ENCODE results near the gene OAS2.

The OAS2 gene

DNA sequence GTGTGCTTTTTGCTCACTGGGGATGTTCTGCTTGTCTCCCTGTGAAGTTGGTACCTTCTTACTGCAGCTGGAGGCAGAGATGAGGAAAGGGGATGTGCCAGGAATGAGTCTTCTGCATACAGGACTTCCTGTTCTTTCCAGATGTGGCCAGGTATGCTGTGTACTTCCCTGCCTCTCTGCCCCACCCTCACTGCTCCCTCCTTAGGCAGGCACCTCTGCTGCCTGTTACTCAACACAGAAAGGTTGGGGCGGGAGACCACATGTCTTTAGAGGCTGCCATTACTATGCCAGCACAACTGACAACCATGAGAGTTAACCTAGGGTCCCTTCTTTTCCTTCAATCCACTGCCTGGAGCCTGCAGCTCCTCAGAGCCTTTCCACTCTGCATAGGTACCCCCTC, 42.1 kb upstream of the OAS2 start:
- H3K4me3 ChIP-seq (ENCODE audit: low read length) = no peak overlapping the region
- TF ChIP-seq, protein P1, sequence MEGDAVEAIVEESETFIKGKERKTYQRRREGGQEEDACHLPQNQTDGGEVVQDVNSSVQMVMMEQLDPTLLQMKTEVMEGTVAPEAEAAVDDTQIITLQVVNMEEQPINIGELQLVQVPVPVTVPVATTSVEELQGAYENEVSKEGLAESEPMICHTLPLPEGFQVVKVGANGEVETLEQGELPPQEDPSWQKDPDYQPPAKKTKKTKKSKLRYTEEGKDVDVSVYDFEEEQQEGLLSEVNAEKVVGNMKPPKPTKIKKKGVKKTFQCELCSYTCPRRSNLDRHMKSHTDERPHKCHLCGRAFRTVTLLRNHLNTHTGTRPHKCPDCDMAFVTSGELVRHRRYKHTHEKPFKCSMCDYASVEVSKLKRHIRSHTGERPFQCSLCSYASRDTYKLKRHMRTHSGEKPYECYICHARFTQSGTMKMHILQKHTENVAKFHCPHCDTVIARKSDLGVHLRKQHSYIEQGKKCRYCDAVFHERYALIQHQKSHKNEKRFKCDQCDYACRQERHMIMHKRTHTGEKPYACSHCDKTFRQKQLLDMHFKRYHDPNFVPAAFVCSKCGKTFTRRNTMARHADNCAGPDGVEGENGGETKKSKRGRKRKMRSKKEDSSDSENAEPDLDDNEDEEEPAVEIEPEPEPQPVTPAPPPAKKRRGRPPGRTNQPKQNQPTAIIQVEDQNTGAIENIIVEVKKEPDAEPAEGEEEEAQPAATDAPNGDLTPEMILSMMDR (IDR thresholded peaks at IDR 0.05; ENCODE audit: insufficient read depth, low read depth, low read length, missing control alignments) = no peak
- peak; percentile 92 for DNase-seq (ENCODE audit: low read depth)

DNA sequence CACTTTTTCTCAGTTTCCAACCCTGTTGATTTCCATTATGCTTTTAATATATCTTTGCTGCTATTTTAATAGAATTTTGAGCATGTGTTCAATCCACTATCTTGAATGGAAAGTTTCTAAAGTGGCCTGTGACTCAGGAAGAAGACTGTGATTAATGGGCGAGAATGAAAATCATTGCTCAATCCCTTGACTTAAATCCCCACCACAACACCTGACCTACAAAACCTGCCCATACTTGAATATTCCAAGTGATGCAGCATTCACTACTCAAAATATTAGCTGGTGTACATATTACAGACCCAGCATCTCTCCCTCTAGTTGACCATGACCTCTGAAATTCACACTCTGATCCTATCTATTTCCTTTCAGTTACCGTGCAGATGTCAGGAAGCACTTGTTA, 41.4 kb upstream of the OAS2 start:
- peak; percentile 98 for DNase-seq (ENCODE audit: low read depth)
- TF ChIP-seq, protein P1 (IDR thresholded peaks at IDR 0.05; ENCODE audit: insufficient read depth, low read depth, low read length, missing control alignments) = no peak
- H3K4me3 ChIP-seq (ENCODE audit: low read length) = no peak overlapping the region

DNA sequence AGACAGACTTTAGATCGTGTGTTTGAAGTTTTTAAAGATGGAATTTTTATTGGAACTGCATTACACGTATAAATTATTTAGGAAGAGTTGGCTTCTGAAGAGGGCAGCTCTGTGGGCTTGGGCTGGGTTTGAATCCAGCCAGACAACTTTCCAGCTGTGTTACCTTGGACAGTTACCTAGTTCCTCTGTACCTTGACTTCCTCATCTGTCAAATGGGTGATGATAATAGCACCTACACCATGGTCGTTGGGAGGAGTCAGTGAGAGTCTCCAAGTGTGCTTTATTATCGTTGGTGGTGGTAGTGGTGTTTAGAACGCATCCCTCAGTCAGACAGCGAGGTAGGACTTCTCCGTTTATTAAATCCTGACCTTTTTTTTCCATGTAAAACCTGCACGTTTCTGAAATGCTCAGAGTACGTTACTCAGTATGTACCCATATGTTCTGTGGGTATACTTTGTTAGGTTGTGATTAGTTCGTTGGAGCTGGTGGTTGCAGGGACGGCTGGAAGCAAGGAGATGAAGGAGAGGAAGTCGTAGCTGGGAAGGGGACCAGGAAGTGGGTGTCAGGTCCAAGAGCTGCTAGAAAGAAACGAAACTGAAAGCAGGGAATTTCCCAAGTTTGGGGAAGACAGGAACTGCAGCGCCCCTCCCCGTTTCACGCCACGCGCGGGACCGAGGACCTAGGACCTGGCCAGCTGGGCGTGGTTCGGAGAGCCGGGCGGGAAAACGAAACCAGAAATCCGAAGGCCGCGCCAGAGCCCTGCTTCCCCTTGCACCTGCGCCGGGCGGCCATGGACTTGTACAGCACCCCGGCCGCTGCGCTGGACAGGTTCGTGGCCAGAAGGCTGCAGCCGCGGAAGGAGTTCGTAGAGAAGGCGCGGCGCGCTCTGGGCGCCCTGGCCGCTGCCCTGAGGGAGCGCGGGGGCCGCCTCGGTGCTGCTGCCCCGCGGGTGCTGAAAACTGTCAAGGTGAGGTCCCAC, 40.3 kb upstream of the OAS2 start, which contains the start of gene OAS3:
Gene OAS3, plus strand, starts transcription at position 734 of the 979 bp plus-strand sequence. Its CDS starts 57 bp downstream, at position 791.
- TF ChIP-seq, protein P1 (IDR thresholded peaks at IDR 0.05; ENCODE audit: insufficient read depth, low read depth, low read length, missing control alignments) = no peak
- peak; percentile 61 for DNase-seq (ENCODE audit: low read depth)
- H3K4me3 ChIP-seq (ENCODE audit: low read length) = peak within 1 kb of the TSS; percentile 55

DNA sequence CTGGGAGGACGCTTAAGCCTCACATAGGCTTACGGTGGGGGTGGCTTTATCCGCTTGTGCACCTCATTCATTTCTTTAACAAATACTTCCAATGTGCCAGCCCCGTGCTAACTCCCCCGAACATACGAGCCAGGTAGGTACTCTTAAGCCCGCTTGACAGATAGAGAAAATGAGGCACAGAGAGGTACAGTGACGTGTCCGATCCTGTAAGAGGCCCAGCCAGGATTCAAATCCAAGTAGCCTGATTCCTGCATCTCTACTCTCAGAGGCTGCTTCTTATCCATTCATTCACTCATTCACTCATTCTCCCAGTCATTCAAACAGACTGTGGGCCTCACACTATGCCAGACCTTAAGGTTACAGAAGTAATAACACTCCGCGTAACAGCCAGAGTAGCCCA, 39.6 kb upstream of the OAS2 start:
- peak overlapping the region; percentile 55 for H3K4me3 ChIP-seq (ENCODE audit: low read length)
- peak; percentile 13 for DNase-seq (ENCODE audit: low read depth)
- TF ChIP-seq, protein P1 (IDR thresholded peaks at IDR 0.05; ENCODE audit: insufficient read depth, low read depth, low read length, missing control alignments) = no peak

DNA sequence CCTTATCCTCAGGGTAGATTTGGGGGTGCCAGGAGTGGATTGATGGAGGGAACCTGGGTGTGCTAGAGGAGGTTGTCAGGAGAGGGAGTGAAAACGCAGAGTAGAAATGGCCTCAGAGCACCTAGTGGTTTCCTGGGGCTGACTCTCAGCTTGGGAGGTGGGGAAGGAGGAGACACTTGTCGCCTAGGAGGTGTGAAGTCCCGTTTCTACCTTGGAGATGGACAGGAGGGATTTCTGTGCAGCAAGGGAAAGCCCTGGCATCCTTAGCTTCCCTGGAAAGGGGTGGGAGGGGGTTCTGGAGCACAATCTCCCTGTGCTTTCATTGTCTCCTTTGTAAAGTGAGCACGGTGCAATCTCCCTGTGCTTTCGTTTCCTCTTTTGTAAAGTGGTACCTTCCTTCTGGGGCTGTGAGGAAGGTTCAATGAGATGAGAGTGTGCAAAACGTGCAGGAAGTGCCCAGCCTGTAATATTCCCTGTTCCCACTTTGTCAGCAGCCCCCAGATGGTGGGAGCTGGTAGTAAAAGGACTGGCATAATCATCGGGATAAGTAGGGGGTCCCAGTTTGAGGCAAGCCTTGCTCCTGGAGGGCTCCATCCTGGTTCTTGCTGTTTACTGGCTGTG, 38.4 kb upstream of the OAS2 start:
- no peak overlapping the region for H3K4me3 ChIP-seq (ENCODE audit: low read length)
- TF ChIP-seq, protein P1 (IDR thresholded peaks at IDR 0.05; ENCODE audit: insufficient read depth, low read depth, low read length, missing control alignments) = no peak
- no peak for DNase-seq (ENCODE audit: low read depth)

DNA sequence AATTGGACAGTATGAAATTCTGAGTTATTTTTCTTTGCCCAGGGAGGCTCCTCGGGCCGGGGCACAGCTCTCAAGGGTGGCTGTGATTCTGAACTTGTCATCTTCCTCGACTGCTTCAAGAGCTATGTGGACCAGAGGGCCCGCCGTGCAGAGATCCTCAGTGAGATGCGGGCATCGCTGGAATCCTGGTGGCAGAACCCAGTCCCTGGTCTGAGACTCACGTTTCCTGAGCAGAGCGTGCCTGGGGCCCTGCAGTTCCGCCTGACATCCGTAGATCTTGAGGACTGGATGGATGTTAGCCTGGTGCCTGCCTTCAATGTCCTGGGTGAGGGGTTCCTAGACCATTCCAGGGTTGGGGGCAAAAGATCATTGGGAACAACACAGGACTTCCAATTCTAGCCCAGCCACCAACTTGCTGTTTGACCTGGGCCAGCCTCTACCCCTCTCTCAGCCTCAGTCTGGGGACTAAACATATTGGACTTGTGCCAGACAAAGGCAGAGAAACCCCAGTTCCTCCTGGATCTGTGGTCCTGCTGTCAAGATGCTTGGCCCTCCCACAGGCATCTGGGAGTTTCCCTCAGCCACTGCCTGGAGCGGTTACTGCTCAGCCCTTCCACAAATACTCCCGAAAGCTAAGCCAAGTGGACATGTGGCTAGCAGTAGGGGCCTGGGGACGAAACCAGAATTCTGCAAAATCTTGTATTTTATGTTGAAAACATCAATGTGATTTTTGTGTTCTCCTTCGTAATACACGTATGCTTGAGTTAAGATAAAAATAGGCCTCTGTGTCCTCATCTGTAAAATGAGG, 36.6 kb upstream of the OAS2 start:
- TF ChIP-seq, protein P1 (IDR thresholded peaks at IDR 0.05; ENCODE audit: insufficient read depth, low read depth, low read length, missing control alignments) = no peak
- DNase-seq (ENCODE audit: low read depth) = no peak
- H3K4me3 ChIP-seq (ENCODE audit: low read length) = no peak overlapping the region

Measured in epithelial cell of esophagus (primary cell).